Measurements from ENCODE around the gene PACSIN1.

- TF ChIP-seq CTCF (IDR thresholded peaks at IDR 0.05) (no peak), POLR2A (IDR thresholded peaks at IDR 0.05) (no peak), POLR2AphosphoS5 (IDR thresholded peaks at IDR 0.05) (no peak)
Observed at GRCh38 chr6:34553146-34553545, 87.3 kb downstream of the PACSIN1 start.

All from breast epithelium (tissue), 3 donors.